ENCODE measurements around the gene LDLRAD4. TPM values are rescaled to one million over a fixed set of nuclear protein-coding genes. Genes with fewer than 3 reads are reported as not detected.

The LDLRAD4 gene
- total RNA-seq, 1 donor from 2014 or later, result 34.5 TPM

GRCh38 chr18:13500227-13500865 lies 281.8 kb downstream of the LDLRAD4 start:
- H3K27ac Mint-ChIP-seq, result no peak overlapping the region
- intact Hi-C loops (cut with micrococcal nuclease), result loop anchor here (5.0 kb wide), 2 partner anchors 33 to 67 kb away; no protein-coding TSS in a partner anchor
- H3K4me3 Mint-ChIP-seq, result no peak overlapping the region
- H3K9me3 Mint-ChIP-seq, result peaks cover 13% of the 10 kb centered on the region
- H3K4me1 Mint-ChIP-seq (ENCODE audit: low read depth), result peaks cover 32% of the 10 kb centered on the region
- no peaks in the 10 kb centered on the region for H3K27me3 Mint-ChIP-seq (ENCODE audit: insufficient read depth)
- DNase-seq (ENCODE audit: low spot score), result no peak
- peaks cover 23% of the 10 kb centered on the region for H3K36me3 Mint-ChIP-seq (ENCODE audit: low read depth)

DNA sequence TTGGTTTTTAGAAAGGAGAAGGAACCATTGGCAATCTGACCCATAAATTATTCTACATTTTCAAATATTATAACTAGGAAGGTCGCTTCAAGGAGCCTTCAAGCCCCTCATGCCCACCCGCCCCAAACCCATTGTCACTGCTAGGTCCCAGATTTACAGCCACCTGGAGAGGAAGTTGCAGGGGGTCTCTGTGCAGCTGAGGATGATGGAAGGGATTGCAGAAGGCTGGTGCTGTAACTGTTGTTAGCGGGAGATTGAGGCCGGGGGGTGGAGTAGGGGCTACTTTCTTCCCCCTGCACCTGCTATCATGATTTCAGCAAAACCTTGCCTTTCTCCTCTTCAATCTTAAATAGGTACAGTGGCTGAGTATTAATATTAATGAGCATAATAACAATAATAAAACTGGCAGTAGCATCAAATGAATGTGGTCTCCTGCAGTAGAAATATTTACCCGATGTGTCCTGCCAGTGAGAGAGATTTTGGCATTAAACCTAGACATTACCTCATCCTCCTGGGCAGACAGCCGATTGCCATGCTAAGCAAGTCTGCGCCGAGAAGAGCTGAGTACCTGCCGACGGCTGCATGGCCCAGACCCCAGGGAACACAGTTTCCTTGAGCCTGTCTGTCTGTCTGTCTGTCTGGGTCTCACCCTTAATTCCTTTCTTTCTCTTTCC lies 282.4 kb downstream of the LDLRAD4 start:
- H3K27ac Mint-ChIP-seq, result peak overlapping the region; percentile 8

GRCh38 chr18:13501543-13501887 lies 283.0 kb downstream of the LDLRAD4 start:
- H3K36me3 Mint-ChIP-seq (ENCODE audit: low read depth), result peaks cover 21% of the 10 kb centered on the region
- intact Hi-C loops (cut with micrococcal nuclease), result loop anchor here (5.0 kb wide), 2 partner anchors 34 to 66 kb away; no protein-coding TSS in a partner anchor
- H3K4me1 Mint-ChIP-seq (ENCODE audit: low read depth), result peaks cover 32% of the 10 kb centered on the region

More for the DNA sequence above, 282.4 kb downstream of the LDLRAD4 start:
- Mint-ChIP-seq H3K4me1 (ENCODE audit: low read depth) (peaks cover 32% of the 10 kb centered on the region), H3K4me3 (no peak overlapping the region), H3K9me3 (peaks cover 13% of the 10 kb centered on the region), H3K27me3 (ENCODE audit: insufficient read depth) (no peaks in the 10 kb centered on the region), H3K36me3 (ENCODE audit: low read depth) (peaks cover 22% of the 10 kb centered on the region)
- intact Hi-C loops (cut with micrococcal nuclease), result loop anchor here (5.0 kb wide), 2 partner anchors 34 to 66 kb away; no protein-coding TSS in a partner anchor
- DNase-seq (ENCODE audit: low spot score), result no peak

GRCh38 chr18:13501891-13502290 lies 283.3 kb downstream of the LDLRAD4 start:
- DNase-seq (ENCODE audit: low spot score), result peak; percentile 29
- Mint-ChIP-seq H3K36me3 (ENCODE audit: low read depth) (peaks cover 21% of the 10 kb centered on the region), H3K9me3 (peaks cover 13% of the 10 kb centered on the region), H3K27ac (peak overlapping the region; percentile 33), H3K4me3 (no peak overlapping the region), H3K4me1 (ENCODE audit: low read depth) (peaks cover 32% of the 10 kb centered on the region), H3K27me3 (ENCODE audit: insufficient read depth) (no peaks in the 10 kb centered on the region)
- intact Hi-C loops (cut with micrococcal nuclease), result loop anchor here (2.0 to 5.0 kb wide), 3 partner anchors 35 to 285 kb away; no protein-coding TSS in a partner anchor

More at GRCh38 chr18:13501543-13501887, 283.0 kb downstream of the LDLRAD4 start:
- no peak for DNase-seq (ENCODE audit: low spot score)
- Mint-ChIP-seq H3K9me3 (peaks cover 13% of the 10 kb centered on the region), H3K27ac (peak overlapping the region; percentile 8), H3K27me3 (ENCODE audit: insufficient read depth) (no peaks in the 10 kb centered on the region), H3K4me3 (no peak overlapping the region)

DNA sequence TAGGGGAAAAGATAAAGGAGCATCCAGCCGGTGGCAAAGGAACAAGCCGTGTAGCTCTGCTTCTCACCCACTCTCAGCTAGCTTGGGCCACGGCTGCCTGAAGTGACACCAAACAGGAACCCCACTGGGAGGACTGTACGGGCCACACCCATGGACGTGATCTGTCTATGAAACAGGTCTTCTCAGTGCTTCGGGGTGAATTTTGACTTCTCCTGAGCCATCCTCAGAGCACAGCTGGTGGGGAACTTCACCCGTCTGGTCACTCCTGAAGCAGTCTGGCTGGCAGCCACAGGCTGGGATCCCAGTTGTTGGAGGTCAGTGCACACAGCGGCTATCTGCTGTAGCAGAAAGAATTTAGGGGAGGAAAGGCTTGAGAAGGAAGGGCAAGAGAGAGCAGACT lies 284.0 kb downstream of the LDLRAD4 start:
- Mint-ChIP-seq H3K27ac (no peak overlapping the region), H3K9me3 (peaks cover 13% of the 10 kb centered on the region), H3K36me3 (ENCODE audit: low read depth) (peaks cover 21% of the 10 kb centered on the region), H3K4me3 (no peak overlapping the region), H3K4me1 (ENCODE audit: low read depth) (peaks cover 32% of the 10 kb centered on the region), H3K27me3 (ENCODE audit: insufficient read depth) (no peaks in the 10 kb centered on the region)
- no peak for DNase-seq (ENCODE audit: low spot score)
- intact Hi-C loops (cut with micrococcal nuclease), result loop anchor here (2.0 to 5.0 kb wide), 3 partner anchors 35 to 286 kb away; no protein-coding TSS in a partner anchor

GRCh38 chr18:13503836-13504235 lies 285.3 kb downstream of the LDLRAD4 start:
- intact Hi-C loops (cut with micrococcal nuclease), result loop anchor here (2.0 to 5.0 kb wide), 3 partner anchors 37 to 287 kb away; no protein-coding TSS in a partner anchor
- no peak overlapping the region for H3K27ac Mint-ChIP-seq

GRCh38 chr18:13505780-13506345 lies 287.3 kb downstream of the LDLRAD4 start:
- Mint-ChIP-seq H3K36me3 (ENCODE audit: low read depth) (peaks cover 11% of the 10 kb centered on the region), H3K27me3 (ENCODE audit: insufficient read depth) (no peaks in the 10 kb centered on the region), H3K4me1 (ENCODE audit: low read depth) (peaks cover 33% of the 10 kb centered on the region), H3K4me3 (no peak overlapping the region), H3K9me3 (no peaks in the 10 kb centered on the region), H3K27ac (no peak overlapping the region)
- intact Hi-C loops (cut with micrococcal nuclease), result no loop called here
- DNase-seq (ENCODE audit: low spot score), result no peak

More at GRCh38 chr18:13503836-13504235, 285.3 kb downstream of the LDLRAD4 start:
- Mint-ChIP-seq H3K9me3 (peaks cover 12% of the 10 kb centered on the region), H3K4me3 (no peak overlapping the region), H3K4me1 (ENCODE audit: low read depth) (peaks cover 33% of the 10 kb centered on the region), H3K36me3 (ENCODE audit: low read depth) (peaks cover 14% of the 10 kb centered on the region), H3K27me3 (ENCODE audit: insufficient read depth) (no peaks in the 10 kb centered on the region)
- DNase-seq (ENCODE audit: low spot score), result no peak

GRCh38 chr18:13510594-13510993 lies 292.0 kb downstream of the LDLRAD4 start:
- Mint-ChIP-seq H3K4me3 (no peak overlapping the region), H3K27me3 (ENCODE audit: insufficient read depth) (no peaks in the 10 kb centered on the region), H3K27ac (no peak overlapping the region), H3K4me1 (ENCODE audit: low read depth) (peaks cover 42% of the 10 kb centered on the region), H3K9me3 (no peaks in the 10 kb centered on the region), H3K36me3 (ENCODE audit: low read depth) (peaks cover 12% of the 10 kb centered on the region)
- intact Hi-C loops (cut with micrococcal nuclease), result no loop called here
- DNase-seq (ENCODE audit: low spot score), result no peak

DNA sequence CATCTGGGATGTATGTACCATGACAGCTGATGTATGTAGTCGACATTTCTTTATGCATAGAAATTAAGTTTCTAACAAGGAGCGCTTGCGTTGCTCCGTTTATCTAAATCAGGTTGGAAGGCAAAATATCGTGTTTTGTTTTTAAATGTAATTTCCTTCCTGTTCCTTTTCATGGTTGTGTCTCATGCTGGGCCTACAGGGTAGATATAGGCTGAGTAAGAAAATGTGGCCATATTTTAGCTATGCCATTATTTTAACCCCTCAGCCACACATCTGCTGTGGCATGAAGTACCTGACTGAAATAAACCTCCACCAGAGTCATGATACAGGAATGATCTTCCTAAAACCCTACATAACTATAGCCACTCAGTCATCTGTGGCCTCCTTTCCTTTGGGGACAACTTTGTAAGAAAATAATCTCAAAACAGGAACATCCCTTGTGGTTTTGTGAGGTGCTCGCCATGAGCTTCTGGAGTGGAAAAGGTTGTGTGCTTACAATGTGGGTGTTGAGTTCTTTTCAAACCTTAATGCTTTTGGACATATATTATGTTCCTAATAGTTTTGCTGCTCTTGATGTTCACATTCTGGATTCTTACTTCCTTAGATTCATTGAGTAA lies 293.5 kb downstream of the LDLRAD4 start:
- no peak for DNase-seq (ENCODE audit: low spot score)
- no peaks in the 10 kb centered on the region for H3K9me3 Mint-ChIP-seq
- H3K36me3 Mint-ChIP-seq (ENCODE audit: low read depth), result peaks cover 15% of the 10 kb centered on the region
- H3K27me3 Mint-ChIP-seq (ENCODE audit: insufficient read depth), result no peaks in the 10 kb centered on the region
- H3K27ac Mint-ChIP-seq, result no peak overlapping the region
- H3K4me1 Mint-ChIP-seq (ENCODE audit: low read depth), result peaks cover 42% of the 10 kb centered on the region
- no peak overlapping the region for H3K4me3 Mint-ChIP-seq
- intact Hi-C loops (cut with micrococcal nuclease), result loop anchor here (2.0 kb wide), 1 partner anchor 17 kb away; no protein-coding TSS in a partner anchor

DNA sequence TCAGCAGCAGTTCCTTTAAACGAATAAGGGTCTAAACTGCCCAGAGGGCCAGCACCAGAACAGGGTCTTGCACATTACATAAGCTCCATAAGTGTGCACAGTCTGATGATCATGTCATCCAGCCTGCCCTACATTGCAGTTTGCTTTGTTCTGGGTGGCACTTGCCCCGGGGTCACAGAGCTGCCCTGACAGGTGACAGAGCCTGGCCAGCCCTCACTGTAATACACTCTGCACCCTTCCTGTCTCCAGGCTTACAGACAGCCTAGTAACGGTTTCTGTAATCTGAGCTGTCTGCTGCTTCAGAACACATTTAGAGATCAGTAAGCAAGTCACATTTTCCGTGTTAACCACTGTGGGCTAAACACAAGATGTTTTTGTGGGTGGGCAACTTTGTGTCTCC lies 294.5 kb downstream of the LDLRAD4 start:
- Mint-ChIP-seq H3K27ac (peak overlapping the region; percentile 11), H3K27me3 (ENCODE audit: insufficient read depth) (no peaks in the 10 kb centered on the region), H3K4me1 (ENCODE audit: low read depth) (peaks cover 42% of the 10 kb centered on the region), H3K36me3 (ENCODE audit: low read depth) (peaks cover 21% of the 10 kb centered on the region), H3K9me3 (peaks cover 2% of the 10 kb centered on the region), H3K4me3 (no peak overlapping the region)
- DNase-seq (ENCODE audit: low spot score), result no peak
- intact Hi-C loops (cut with micrococcal nuclease), result loop anchor here (2.0 kb wide), 1 partner anchor 16 kb away; no protein-coding TSS in a partner anchor

DNA sequence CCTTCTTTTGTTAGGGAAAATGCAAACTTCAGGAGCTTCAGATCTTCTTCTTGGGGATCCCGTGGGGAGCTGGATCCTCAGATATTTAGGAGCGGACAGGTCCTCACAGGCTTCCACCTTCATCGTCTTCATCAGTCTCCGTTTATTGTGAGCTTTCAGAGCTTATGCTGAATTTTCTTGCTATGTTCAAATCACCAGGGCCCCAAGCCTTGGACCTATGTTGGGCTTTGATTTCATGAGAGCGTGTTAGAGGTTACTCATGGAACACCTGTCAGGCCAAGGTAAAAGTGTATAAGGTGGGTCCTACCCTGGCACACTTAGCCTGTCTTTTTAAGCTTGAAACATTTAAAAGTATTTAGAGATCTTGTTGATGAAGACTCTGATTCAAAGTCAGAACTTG lies 294.9 kb downstream of the LDLRAD4 start:
- intact Hi-C loops (cut with micrococcal nuclease), result loop anchor here (2.0 kb wide), 1 partner anchor 15 kb away; no protein-coding TSS in a partner anchor
- H3K4me3 Mint-ChIP-seq, result no peak overlapping the region
- no peak overlapping the region for H3K27ac Mint-ChIP-seq
- peaks cover 25% of the 10 kb centered on the region for H3K36me3 Mint-ChIP-seq (ENCODE audit: low read depth)
- H3K27me3 Mint-ChIP-seq (ENCODE audit: insufficient read depth), result no peaks in the 10 kb centered on the region
- H3K9me3 Mint-ChIP-seq, result peaks cover 5% of the 10 kb centered on the region
- peaks cover 42% of the 10 kb centered on the region for H3K4me1 Mint-ChIP-seq (ENCODE audit: low read depth)
- no peak for DNase-seq (ENCODE audit: low spot score)

GRCh38 chr18:13514558-13514957 lies 296.0 kb downstream of the LDLRAD4 start:
- peaks cover 35% of the 10 kb centered on the region for H3K4me1 Mint-ChIP-seq (ENCODE audit: low read depth)
- peaks cover 20% of the 10 kb centered on the region for H3K36me3 Mint-ChIP-seq (ENCODE audit: low read depth)
- no peaks in the 10 kb centered on the region for H3K27me3 Mint-ChIP-seq (ENCODE audit: insufficient read depth)
- H3K27ac Mint-ChIP-seq, result no peak overlapping the region
- intact Hi-C loops (cut with micrococcal nuclease), result no loop called here
- peaks cover 5% of the 10 kb centered on the region for H3K9me3 Mint-ChIP-seq
- DNase-seq (ENCODE audit: low spot score), result no peak
- no peak overlapping the region for H3K4me3 Mint-ChIP-seq

All from activated T-helper 1 cell treated with anti-CD3 and anti-CD28 coated beads, Interleukin-12 subunit alpha, Interleukin-12 subunit beta, Interleukin-2, Interleukin-4 antibody, amounts not matched to agents 30 ng/mL and 10 ng/mL and 1 ng/mL, durations not matched to agents 14 hours and 24 hours and 36 hours (primary cell).